Hippocampal formation (tissue), 2 donors: ENCODE data around the gene AP1M1.

Experiments
- DNase-seq, 2 donors: peaks; one replicate each; lab custom pipeline; 2025; lab: John Stamatoyannopoulos, UW

The AP1M1 gene

DNA sequence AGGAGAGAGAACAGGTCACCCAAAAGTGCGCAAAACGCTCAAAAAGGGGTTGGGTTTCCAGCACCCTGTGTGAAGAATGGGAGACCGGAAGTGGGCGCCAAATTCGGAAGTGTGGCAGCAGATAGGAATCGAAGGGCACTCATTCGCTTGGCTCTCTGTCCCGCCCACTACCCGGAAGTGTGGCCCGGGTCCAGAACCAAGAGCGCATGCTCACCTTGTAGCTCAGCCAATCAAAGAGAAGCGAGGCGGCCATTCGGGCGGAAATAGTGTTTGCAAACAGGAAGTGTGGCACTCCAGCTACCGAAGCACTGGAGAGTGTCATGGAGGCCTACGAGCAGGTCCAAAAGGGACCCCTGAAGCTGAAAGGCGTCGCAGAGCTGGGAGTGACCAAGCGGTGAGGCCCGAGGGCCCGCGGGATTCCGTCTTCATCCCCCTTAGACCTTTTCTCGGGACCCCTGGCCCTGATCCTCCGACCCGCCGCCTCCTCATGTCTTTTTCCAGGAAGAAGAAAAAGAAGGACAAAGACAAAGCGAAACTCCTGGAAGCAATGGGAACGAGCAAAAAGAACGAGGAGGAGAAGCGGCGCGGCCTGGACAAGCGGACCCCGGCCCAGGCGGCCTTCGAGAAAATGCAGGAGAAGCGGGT is 12.5 kb upstream of the AP1M1 start, which contains the start of gene FAM32A:
Gene FAM32A (plus strand): TSS at position 288 of the 645 bp plus-strand sequence. CDS start 33 bp downstream, at position 321.
- peak; percentile 96 to 97 for DNase-seq

DNA sequence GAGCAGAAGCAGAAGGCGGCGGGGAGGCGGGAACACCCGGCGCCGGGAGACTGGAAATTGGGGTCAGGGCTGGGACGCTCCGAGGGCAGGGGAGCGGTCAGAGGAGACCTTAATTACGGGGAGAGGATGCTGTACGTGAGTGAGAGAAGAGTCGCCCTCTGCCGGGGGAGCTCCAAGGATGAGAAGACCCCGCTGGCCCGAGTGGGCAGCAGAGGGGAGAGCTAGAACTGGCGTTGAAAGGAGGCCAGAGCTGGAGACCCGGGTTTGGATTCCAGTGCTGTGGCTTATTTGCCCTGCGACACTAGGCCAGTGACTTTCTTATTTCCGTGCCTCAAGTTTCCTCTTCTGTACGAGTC is 12.0 kb upstream of the AP1M1 start:
- DNase-seq: no peak

DNA sequence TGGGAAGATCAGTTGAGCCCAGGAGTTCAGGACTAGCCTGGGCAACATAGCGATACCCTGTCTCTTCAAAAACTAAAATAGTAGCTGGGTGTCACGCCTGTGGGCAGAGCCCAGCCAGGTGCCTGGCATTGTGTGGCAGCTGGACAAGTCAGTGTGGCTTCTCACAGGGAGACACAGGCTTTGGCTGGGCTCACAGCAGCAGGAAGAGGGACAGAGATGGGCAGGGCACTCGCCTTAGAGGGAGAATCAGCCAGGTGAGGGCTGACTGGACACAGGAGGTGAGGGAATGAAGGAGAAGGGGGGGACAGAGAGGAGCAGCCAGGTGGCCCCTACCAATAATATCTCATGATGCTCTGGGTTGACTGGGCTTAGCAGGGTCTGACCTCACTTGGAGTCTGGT is 9.2 kb upstream of the AP1M1 start:
- DNase-seq: no peak

DNA sequence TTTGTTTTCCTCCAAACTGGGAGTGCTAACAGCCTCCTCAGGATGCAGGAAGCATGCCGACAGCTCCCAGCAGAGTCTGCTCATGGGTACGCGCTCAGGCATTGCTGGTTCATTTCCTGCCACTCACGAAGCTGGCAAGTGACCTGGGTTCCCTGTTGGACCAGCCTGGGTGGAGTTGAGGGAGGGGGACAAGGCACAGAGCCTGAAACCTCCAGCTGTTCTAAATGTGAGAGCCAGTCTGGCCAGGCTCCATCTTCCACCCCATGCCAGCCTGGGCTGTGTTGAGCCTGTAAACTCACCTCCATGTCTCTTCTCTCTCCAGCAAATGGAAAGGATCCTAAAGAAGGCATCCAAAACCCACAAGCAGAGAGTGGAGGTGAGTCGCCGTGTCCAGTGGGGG is 7.5 kb upstream of the AP1M1 start:
- no peak for DNase-seq

DNA sequence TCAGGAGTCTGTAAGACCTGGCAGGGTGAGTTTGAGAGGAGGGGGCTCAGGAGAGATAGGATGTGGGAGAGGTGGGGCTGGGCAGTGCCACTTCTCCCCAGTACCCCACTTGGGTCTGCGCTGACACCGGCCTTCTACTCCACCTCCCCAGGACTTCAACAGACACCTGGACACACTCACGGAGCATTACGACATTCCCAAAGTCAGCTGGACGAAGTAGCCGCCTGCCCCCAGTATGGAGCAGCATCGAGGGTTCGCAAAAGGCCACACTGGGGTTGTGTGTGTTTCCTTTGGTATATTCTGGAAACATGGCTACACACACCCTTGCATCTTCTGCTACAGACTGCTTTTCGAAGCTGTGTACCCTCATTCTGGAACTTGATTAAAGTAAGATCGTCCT is 7.0 kb upstream of the AP1M1 start:
- DNase-seq: no peak

DNA sequence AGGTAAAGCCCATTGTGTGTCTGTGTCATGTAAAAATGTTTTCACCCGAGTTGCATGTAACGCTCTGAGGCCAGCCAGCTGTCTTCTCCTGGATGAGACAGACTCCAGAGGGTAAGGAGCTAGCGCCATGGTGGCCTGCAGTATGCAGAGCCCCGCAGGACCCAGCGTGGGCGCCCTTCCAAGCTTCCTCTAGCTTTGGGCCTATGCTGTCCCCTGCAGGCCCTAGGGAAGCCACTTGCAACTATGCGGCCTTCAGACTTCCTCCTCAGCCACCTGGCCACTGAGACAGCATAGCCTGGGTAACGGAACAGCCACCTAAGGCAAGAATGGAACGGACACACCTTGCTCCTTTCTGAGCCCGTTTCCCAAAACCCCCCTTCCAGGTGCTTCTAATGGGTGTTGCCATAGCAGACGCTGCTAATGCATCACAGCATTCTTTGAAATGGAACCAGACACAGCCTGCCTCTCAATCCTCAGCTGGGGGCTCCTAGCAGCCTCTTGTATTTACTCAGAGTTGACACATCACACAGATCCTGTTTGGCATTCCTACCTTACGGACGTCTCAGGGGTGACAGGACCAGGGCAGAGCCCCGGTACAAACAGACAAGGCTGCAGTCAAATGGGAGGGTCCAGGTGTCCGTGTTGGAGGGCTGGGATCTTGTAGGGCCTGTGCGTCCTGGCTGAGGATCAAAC is 6.3 kb upstream of the AP1M1 start:
- DNase-seq: no peak

DNA sequence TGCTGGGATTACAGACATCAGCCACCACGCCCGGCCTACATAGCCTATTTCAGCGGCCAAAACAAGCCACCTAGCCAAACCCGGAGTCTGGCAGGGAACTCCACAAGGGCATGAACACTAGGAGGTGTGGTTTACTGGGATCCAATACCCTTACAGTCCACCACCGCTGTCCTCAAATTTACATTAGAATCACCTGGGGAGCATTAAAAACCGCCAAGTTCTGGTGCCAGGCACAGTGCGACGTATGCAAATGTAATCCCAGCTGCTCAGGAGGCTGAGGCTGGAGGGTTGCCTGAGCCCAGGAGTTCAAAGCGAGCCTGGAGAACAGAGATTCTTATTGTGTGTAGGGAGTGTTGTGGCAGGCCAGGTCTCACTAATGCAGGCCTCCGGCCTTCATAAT is 4.2 kb upstream of the AP1M1 start:
- no peak for DNase-seq

DNA sequence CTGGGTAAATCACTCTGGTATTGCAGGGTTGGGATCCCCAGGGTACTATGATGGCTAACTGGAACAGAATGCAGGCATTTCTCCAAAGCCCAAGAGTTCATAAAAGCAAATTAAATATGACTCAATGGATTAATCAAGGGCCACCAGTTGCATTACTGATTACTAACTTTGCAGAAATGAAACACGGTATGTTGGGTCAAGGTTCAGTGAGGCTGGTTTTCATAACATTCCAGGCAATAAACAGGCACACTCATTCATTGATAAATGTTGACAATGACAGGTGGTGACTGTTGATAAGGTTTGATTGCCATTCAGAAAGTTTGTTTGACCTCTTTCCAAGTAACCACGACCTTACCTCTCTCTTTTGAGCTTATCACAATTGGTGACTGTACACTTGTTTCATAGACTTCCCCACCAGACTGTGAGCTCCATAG is 506 bp upstream of the AP1M1 start:
- DNase-seq: no peak

DNA sequence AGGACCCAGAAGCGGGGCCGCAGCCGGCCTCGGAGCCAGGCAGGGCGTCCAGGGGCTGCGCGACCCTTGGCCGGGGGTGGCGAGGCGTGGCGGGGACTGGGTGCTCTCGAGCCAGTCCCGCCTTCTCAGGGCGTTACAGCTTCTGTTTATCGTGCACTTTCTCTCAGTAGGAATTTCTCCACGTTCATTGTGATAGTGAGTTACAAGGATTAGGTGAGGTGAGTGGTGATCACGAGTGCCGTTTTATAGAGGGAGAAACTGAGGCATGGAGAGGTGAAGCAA is 600 bp downstream of the AP1M1 start:
- DNase-seq: no peak

DNA sequence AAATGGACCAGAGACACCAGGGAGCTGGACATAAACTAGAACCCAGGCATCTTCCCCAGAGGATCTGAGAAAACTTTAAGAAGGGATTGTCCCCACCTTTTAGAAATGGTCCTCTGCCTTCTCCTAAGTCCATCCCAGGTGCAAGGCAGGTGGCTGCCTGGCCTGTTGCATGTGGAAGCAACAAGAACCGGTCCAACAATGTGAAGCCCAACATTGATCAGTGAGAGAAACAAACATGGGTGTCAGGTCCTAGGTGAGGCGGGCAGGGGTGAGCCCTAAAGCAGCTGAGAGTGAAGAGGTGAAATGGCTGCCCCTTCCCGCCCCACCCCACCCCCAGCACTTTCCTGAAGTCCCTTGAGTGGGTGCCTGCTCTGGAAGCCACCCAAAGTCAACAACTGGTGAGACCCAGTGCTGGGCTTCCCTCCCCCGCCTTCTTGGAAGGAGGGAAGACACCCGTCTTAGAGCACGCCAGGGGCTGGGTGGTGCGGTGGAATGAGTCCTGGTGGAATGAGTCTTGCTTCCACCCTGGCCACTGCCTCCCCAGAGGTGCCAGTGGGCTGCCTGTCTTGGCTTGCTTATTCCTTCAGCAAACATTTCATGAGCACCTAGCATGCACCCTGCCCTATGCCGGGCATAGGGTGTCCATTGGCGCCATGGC is 1.7 kb downstream of the AP1M1 start:
- no peak for DNase-seq

DNA sequence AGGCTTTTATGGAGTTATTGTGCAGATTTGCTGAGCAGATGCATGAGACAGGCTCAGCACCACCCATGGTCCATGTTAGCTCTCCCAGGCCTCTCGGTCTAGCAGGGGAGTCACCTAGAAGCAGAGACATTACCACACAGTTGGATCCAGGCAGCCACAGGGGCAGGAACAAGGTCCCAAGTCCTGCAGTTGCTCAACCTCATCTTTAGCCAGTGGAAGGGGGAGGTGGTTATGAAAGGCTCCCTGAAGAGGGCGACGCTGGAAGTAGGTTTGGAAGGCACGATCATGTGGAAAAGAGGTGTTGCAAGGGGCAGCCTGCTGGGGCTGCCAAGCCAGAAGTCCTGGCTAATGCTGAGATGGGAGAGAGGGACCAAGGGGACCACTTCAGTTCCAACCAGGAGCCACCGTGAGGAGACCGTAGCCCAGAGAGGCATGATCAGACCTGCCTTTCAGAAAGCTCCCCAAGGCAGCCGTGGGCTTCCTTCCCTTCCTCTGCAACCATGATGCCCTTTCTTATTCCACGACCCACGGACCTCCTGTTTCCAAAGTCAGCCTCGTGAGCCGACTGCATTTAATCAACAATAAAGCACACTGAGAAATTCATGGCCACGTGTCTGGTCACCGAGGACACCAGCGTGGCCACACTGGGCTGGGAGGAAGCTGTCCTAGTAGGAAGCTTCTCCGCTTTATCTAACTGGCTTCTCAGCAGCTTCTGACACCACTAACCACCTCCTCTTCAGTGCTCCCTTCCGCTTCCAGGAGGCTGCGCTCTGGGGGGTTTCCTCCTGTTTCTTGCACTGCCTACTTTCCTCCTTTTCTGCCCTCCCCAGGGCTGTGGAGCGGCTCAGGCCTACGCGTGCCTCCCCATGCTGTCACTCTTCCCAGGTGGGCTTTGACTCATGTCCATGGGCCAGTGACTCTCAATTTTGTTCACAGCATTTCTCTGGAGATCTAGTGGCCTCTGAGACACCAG is 2.6 kb downstream of the AP1M1 start:
- DNase-seq: no peak

DNA sequence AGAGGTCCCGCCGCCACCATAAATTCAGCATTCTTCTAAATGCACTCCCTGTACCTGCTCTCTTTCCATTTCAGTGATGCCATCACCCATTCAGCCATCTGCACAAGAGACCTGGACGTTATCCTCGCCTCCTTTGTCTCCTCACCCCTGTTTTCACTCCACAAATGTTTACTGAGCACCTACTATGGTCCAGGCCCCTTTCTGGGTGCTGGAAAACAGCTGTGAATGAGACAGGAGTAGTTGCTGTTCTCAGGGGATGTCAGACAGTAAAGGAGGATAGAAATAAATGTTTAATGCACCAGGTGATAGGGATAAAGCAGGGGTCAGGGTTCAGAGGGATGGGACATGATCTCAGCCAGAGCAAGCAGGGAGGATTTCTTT is 3.3 kb downstream of the AP1M1 start:
- DNase-seq: no peak

DNA sequence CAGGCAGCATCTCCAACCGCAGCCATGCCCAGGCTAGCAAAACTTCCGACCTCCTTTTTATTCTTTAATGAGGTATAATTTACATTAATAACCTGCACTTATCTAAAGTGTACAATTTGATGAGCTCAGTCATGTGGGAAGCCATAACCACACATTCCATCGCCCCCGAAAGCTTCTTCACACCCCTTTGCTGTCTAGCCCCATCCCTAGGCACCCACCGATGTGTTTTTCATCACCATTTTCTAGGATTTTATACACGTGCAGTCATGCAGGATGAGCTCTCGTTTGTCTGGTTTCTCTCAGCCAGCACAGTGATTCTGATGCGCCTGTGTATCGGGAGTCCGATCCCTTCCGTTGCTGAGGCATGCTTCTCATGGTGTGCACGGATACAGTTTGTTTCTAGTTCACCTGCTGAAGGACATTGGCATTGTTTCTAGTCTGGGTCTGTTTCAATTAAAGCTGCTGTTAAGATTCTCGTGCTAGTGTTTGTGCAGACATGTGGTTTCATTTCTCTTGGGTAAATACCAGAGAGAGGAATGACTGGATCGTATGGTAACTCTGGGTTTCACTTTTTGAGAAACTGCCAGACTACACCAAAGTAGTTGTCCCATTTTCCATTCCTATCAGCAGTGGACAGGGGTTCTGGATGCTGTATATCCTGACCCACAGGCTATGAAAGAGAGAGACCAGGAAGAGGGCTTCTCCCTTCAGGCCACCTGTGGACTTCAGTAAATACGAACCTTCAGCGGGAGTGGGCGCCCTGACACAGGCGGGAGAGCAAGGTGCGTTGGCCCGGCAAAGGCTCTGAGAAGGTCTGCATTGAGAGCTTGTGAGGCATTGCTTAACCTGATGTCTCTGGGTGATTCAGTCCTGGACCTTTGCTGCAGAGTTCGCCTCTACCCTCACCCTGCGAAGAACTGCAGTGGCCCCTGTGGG is 4.9 kb downstream of the AP1M1 start:
- no peak for DNase-seq

DNA sequence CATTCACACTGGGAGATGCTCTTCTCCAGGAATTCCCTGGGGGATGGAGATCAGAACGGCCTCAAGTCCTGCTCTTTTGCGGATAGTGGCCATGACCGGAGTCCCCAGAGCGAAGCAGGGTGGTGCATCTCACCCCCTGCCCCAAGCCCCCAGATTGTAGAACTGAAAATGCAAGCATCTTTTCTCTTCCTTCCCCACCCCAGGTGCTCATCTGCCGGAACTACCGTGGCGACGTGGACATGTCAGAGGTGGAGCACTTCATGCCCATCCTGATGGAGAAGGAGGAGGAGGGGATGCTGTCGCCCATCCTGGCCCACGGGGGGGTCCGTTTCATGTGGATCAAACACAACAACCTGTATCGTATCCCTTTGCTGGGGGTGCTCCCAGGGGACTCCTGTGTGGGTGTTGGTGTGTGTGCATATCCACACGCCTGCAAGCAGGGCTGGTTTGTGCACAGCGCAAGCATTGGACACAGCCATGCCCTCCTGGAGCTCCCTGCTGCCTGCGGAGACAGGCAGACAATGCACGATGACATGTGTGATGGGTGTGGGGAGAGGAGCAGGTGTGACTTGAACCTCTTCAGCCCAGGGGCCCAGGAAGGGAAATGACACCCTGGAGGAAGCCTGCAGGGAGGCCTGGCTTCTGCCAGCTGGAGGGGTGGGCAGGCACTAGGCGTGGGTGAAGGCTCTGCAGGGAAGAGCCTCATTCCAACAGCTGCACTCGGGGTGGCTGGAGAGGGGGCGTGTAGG is 5.7 kb downstream of the AP1M1 start:
- DNase-seq: no peak

DNA sequence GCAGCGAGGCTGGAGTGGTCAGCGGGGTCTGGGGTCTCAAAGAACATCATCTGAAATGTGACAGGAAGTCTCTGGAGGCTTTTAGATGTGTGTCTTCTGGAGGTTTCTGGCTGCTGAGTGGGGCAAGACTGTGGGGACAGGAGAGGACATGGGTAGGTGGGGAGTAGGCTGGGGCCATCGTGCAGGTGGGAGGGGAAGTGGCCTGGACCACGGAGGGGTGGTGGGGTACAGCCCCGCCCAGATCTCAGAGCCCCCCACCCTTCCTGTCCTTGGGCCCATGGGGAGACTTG is 6.2 kb downstream of the AP1M1 start:
- no peak for DNase-seq

DNA sequence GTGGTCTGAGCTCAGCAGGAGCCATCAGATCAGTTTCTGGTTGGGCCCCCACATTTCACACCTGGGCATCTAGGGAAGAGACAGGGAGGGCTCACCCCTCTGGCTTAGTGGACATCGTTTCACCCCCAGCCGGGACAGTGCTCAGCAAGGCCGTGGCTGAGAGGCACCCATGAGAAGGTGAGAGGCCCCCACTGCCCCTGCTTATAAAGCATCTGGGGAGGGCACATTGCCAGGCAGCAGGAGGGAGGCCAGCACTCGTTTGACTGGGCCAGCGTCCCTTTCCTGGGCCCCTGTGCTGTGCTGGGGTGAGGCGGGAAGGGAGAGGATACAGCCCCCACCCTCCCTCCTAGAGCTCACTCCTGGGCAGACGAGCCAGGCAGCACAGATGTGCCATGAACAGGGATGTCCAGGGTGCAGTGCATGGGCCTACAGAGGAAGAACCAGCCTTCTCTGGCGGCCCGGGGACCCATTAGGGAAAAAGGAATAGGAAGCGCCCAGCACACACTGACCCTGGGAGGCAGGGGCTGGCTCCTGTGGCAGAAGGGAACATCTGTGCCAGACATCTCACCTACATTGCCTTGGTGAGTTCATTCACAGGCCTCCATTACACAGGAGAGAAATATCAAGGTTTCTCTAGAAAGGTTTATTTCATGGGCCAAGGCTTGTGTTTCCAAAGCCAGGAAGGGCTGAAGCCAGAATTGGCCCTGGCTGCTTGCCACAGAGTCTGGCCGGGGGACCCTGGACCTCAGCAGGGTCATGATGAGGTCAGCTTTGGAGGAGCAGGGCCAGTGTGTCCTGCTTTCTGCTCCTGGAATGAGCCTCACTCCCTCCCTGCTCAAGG is 7.7 kb downstream of the AP1M1 start:
- DNase-seq: no peak

DNA sequence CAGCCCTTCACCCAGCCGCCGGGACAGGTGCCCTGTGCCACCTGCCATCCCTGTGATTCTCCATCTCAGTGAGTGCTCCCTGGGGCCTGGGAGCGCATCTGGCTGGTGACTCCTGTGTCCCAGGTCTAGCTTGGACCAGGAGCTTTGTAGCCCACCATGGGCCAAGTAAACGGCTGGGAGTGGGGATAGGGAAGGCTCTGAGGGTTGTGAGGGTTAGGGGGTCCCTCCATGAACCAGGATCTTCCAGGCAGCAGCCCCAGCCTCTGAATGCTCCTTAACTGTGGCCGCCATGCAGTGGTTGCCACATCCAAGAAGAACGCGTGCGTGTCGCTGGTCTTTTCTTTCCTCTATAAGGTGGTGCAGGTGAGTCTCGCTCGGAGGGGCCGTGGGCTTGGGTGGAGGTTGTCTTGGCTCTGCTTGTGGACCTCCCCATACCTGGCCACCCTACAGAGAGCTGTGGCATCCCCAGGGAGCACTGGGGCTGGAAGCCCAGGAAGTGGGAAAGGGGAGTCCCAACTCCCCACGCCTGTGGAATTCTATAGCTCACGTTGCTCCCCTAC is 8.4 kb downstream of the AP1M1 start:
- DNase-seq: no peak

DNA sequence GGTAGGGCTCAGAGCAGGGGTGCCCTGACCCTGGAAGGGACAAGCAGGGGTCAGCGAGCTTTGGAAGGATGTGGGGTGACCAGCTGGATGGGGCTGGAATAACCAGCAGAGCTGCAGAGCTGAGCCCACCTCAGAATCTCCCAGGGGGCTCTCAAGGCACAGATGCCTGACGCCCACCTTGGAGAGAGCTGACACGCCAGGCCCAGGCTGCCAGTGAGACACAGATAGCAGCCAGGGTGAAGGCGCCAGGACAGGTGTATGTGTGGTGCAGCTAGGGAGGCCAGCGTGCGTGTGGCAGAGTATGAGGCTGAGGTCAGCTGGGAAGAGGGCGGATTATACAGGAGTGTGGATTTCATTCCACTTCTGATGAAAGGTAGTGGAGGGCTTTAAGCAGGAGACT is 8.9 kb downstream of the AP1M1 start:
- no peak for DNase-seq

DNA sequence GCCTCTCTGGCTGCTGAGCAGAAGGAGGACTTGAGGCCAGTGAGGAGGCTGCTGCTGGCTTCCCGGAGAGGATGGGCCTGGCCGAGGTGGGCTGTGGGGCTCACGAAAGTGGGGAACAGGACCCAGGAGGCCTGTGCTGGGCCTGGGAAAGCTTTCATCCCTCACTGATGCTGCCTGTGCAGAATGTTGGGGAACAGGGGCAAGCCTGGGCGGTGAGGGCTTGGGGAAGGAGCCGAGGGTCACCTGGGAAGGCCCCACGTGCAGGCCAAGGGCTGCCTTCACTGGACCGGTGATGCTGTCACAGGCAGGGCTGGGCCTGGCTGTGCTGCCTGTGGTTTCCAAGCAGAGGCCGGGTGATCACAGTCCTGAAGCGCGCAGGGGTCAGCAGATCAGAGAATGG is 9.4 kb downstream of the AP1M1 start:
- DNase-seq: no peak
